T-helper 1 cell treated with Interleukin-12 subunit alpha and Interleukin-12 subunit beta and Interleukin-4 antibody, amounts not matched to agents 30 ng/mL and 1 ng/mL, for 36 hours (primary cell): Measurements from ENCODE around the gene NR1H4. TPM values are rescaled to one million over a fixed set of nuclear protein-coding genes. Genes with fewer than 3 reads are reported as not detected.
"Not testable (repeated sequence)": the region's sequence is repeated elsewhere in the genome, so short reads cannot be mapped to it uniquely, and the experiment has no call there.

ENCODE experiments used
- intact Hi-C: fragments of 100-400 bp; cut with micrococcal nuclease; formaldehyde crosslinking; loops from one replicate; pipeline ENCODE4 v1.15.1; 2024
- total RNA-seq: library from RNA; stranded (reverse); gene quantifications from 2 replicates; pipeline ENCODE4 v1.2.3, GENCODE V29; 2022

Gene NR1H4
- total RNA-seq, 1 donor from 2014 or later: not detected

- intact Hi-C loops: no loop called here
Measured at GRCh38 chr12:100566887-100567637, 93.4 kb downstream of the NR1H4 start.

GRCh38 chr12:100567945-100568344 is 94.3 kb downstream of the NR1H4 start:
- intact Hi-C loops: no loop called here

- intact Hi-C loops: no loop called here
Measured at GRCh38 chr12:100572184-100572583, 98.5 kb downstream of the NR1H4 start.

- intact Hi-C loops: loop anchor here (1.0 kb wide), 4 partner anchors 306 to 706 kb away; partner anchors contain the start of genes ACTR6, DEPDC4 and SCYL2
Measured at GRCh38 chr12:100573292-100574186, 99.9 kb downstream of the NR1H4 start, which contains the start of gene GAS2L3. Gene GAS2L3 (plus strand): TSS chr12:100573684. CDS start chr12:100594905, 21,221 bp downstream.

GRCh38 chr12:100574187-100575074 is 100.8 kb downstream of the NR1H4 start:
- intact Hi-C loops: loop anchor here (1.0 kb wide), 1 partner anchor 705 kb away; no protein-coding TSS in a partner anchor

GRCh38 chr12:100576331-100577036 is 102.8 kb downstream of the NR1H4 start:
- intact Hi-C loops: no loop called here

- intact Hi-C loops: no loop called here
Measured at GRCh38 chr12:100578923-100579322, 105.3 kb downstream of the NR1H4 start.

- intact Hi-C loops: no loop called here
Measured at GRCh38 chr12:100579844-100580243, 106.2 kb downstream of the NR1H4 start.

- intact Hi-C loops: no loop called here
Measured at GRCh38 chr12:100584256-100584655, 110.6 kb downstream of the NR1H4 start.

- intact Hi-C loops: no loop called here
Measured at GRCh38 chr12:100591979-100592378, 118.3 kb downstream of the NR1H4 start.

- intact Hi-C loops: no loop called here
Measured at GRCh38 chr12:100593490-100593889, 119.8 kb downstream of the NR1H4 start.

GRCh38 chr12:100601626-100602025 is 128.0 kb downstream of the NR1H4 start:
- intact Hi-C loops: no loop called here

- intact Hi-C loops: not testable (repeated sequence)
Measured at GRCh38 chr12:100602997-100603396, 129.3 kb downstream of the NR1H4 start.

GRCh38 chr12:100608776-100609175 is 135.1 kb downstream of the NR1H4 start:
- intact Hi-C loops: no loop called here

- intact Hi-C loops: no loop called here
Measured at GRCh38 chr12:100610666-100611430, 137.2 kb downstream of the NR1H4 start.

- intact Hi-C loops: no loop called here
Measured at GRCh38 chr12:100612606-100613005, 138.9 kb downstream of the NR1H4 start.
